BLaER1 treated with 17β-estradiol and CSF1 and Interleukin-3, amounts not matched to agents 10 nM and 100 nM (cell line): Measurements from ENCODE around the gene VAX1.
A peak's percentile ranks its signal among the peaks of the same experiment; 100 is the strongest.

Experiments
- H3K27ac ChIP-seq, 11 experiments: shearing (Covaris generic); formaldehyde crosslinking; 2 replicates each; pipeline ENCODE4 v1.8.1; 2022
- H3K27me3 ChIP-seq, 11 experiments: shearing (Covaris generic); formaldehyde crosslinking; 2 replicates each; pipeline ENCODE4 v1.8.1; 2022
- H3K36me3 ChIP-seq, 11 experiments: shearing (Covaris generic); formaldehyde crosslinking; 2 replicates each; pipeline ENCODE4 v1.8.1; 2022
- H3K4me1 ChIP-seq, 10 experiments: shearing (Covaris generic); formaldehyde crosslinking; 2 replicates each; pipeline ENCODE4 v1.8.1; 2022
- H3K4me2 ChIP-seq, 11 experiments: shearing (Covaris generic); formaldehyde crosslinking; 2 replicates each; pipeline ENCODE4 v1.8.1; 2022
- H3K4me3 ChIP-seq, 10 experiments: shearing (Covaris generic); formaldehyde crosslinking; 2 replicates each; pipeline ENCODE4 v1.8.1; 2022
- H3K9ac ChIP-seq, 11 experiments: shearing (Covaris generic); formaldehyde crosslinking; 2 replicates each; pipeline ENCODE4 v1.8.1; 2022
- H3K9me3 ChIP-seq, 11 experiments: shearing (Covaris generic); formaldehyde crosslinking; replicated peaks in 1 of 11; 2 replicates each; pipeline ENCODE4 v1.8.1; 2022
- H4K20me1 ChIP-seq, 11 experiments: shearing (Covaris generic); formaldehyde crosslinking; 2 replicates each; pipeline ENCODE4 v1.8.1; 2022
- Cebpa-rat ChIP-seq, 11 experiments: shearing (Covaris generic); IDR thresholded peaks; 2 replicates each; pipeline ENCODE4 v1.8.1; 2022

Gene VAX1

DNA sequence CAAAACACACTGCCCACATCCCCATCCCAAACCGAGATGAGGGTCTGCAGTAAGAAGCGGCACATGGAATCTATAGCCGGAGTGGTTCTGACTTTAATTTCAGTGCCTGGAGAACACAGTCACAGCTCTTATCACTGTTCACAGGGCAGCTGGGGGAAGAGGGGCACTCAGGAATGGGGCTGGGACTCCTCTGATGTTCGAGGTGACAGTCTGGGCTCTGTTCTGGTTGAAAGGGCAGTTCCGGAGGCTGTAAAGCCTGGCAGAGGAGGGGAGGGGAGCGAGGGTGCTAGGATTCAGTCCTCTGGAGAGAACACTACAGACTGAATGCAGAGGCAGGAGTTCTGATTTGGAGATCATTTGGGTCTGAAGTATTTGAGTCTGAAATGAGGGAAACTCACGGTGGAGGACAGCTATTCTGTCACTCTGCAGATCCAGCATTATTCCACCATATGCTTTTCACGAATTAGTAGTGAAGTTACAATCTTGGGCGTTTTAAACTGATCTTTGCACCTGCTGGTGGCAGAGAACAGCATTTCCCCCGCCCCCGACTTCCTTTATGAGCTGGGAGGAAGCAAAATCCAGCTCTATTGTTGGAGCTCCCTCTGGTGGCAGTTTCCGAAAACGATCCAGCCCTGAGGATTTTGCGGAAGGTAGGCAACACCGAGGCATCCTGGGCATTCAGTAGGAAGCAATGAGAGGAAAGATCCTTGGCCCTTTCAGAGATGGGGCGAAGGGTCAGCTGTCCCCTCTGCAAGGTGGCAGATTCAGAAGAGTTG is 36.6 kb upstream of the VAX1 start:
- peaks cover 11 to 25% (median 13%) of the 10 kb centered on the region in 11 experiments for H3K27me3 ChIP-seq
- peaks cover 7 to 23% (median 15%) of the 10 kb centered on the region in 10 experiments; a peak in 18 of 20 replicates for H3K4me1 ChIP-seq
- no peaks in the 10 kb centered on the region for H3K36me3 ChIP-seq
- H3K9me3 ChIP-seq: no peaks in the 10 kb centered on the region
- H3K4me3 ChIP-seq: peak overlapping the region; percentile 56 to 74 (median 67)
- H3K27ac ChIP-seq: peak overlapping the region in 5 of 11 experiments; percentile 1 to 21 (median 15); a peak in 2 of 22 replicates
- peak overlapping the region; percentile 87 to 100 (median 98) for H3K4me2 ChIP-seq
- H4K20me1 ChIP-seq: 0 out of 22 replicates have a peak, but pooled peaks cover 0 to 8% (median 0%) of the 10 kb centered on the region in 11 experiments
- TF ChIP-seq Cebpa-rat (IDR thresholded peaks at IDR 0.05): no peak
- H3K9ac ChIP-seq: peak overlapping the region; percentile 45 to 73 (median 61); a peak in 19 of 22 replicates

DNA sequence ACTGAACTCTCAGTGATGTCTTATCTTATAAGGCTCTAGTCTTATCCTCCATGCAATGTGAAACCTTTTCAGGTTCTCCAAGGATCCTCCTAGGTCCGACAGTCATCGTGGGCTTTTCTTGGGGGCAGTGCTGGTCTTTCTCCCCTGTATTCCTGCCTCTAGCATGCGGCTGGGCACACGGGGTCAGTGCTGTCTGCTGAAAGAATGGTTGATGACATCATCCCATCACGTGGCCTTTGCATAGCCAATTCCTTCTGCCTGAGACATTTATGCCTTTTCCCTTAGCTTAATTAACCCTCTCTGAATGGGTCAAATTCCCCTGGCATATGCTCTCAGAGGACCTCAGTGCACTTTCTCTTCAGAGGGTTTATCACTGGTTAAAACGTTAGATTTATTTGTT is 32.2 kb upstream of the VAX1 start:
- TF ChIP-seq Cebpa-rat (IDR thresholded peaks at IDR 0.05): no peak
- Histone ChIP-seq H3K36me3 (no peaks in the 10 kb centered on the region), H3K4me2 (no peak overlapping the region), H3K4me3 (no peak overlapping the region), H3K9me3 (peaks cover 0 to 7% (median 0%) of the 10 kb centered on the region in 11 experiments; a peak in 2 of 22 replicates), H3K9ac (no peak overlapping the region), H4K20me1 (peaks cover 0 to 36% (median 14%) of the 10 kb centered on the region in 11 experiments; a peak in 12 of 22 replicates), H3K4me1 (peaks cover 10 to 28% (median 22%) of the 10 kb centered on the region in 10 experiments; a peak in 19 of 20 replicates), H3K27me3 (peaks cover 54 to 69% (median 57%) of the 10 kb centered on the region in 11 experiments), H3K27ac (no peak overlapping the region)

DNA sequence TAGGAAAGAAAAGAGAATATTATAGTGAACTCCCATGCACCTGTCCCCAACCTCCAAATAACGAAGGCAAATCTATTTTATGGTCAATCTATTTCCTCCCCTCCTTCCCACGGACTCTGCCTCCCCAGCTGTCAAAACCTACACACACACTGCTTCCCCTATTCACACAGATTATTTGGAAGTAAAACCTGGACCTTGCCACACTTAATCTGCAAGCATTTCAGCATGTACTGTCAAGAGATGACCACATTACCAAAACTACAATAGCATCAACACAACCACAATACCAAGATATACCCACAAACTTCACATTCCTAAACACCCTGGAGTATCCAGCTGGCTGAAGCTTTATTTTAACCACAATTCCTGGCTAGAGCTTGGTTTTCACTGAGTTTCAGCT is 31.4 kb upstream of the VAX1 start:
- Histone ChIP-seq H3K4me1 (peaks cover 6 to 29% (median 22%) of the 10 kb centered on the region in 10 experiments; a peak in 19 of 20 replicates), H3K27ac (no peak overlapping the region), H3K36me3 (no peaks in the 10 kb centered on the region), H4K20me1 (peaks cover 0 to 41% (median 16%) of the 10 kb centered on the region in 11 experiments; a peak in 12 of 22 replicates), H3K9ac (no peak overlapping the region), H3K4me3 (no peak overlapping the region), H3K4me2 (no peak overlapping the region), H3K27me3 (peaks cover 62 to 77% (median 64%) of the 10 kb centered on the region in 11 experiments), H3K9me3 (peaks cover 0 to 7% (median 0%) of the 10 kb centered on the region in 11 experiments; a peak in 2 of 22 replicates)
- no peak for TF ChIP-seq Cebpa-rat (IDR thresholded peaks at IDR 0.05)

DNA sequence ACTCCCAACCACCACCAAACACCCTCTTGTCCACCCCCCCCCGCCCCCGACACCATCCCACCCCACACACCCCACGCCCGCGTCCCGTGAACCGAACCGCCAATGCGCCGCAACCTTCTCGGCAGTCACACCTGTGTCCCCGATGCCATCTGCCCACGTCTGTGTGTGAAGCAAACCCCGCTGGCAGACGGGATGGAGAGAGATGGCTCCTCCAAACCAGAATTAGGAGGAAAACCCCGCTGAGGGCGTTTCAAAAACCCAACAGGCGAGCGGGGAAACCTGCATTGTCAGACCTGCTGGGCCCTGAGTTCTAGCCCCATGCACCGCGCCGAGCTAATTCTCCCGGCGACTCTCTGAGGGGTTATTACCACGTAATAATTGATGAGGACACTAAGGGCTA is 30.7 kb upstream of the VAX1 start:
- H3K27ac ChIP-seq: no peak overlapping the region
- H3K27me3 ChIP-seq: peaks cover 69 to 84% (median 72%) of the 10 kb centered on the region in 11 experiments
- no peak overlapping the region for H3K4me3 ChIP-seq

DNA sequence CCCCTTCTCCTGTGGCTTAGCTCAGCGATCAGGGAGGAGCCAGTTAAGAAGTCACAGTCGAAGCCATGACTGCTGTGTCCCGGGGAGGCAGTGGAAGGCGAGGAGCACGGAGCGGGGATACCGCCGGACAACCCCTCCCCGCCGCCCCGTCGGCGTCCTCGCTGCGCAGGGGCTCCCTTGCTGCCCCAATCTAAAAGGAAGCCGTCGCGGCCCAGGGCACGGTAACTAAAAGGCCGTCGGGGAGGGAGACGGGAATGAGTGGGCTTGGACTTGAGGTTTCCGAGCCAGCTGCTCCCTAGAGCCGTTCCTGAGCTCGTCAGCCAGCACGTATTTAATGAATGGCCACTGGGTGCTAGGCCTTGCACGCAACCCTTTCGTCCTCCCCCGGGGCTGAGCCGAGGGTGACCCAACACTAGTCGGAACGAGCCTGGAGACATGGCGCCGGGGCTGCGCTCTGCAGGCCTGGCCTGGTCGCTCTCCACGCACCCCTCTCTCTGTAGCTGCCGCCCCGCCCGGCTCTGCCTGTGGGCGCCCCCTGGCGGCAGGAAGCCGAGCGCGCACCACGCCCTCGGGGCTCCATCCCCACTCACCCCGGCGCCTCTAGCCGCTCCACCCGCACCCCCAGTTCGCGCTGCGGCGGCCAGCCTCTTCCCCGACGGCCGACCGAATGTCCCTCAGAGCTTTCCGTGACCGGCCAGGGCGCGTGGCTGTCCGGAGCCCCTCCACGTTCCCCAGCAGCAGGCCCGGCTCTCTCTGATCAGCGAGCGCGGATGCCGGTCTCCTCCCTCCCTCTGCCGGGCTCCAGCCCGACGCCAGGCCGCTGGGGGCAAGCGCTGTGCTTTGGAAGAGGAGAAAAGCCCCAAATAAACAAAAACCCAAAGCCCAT is 30.0 kb upstream of the VAX1 start:
- no peaks in the 10 kb centered on the region for H3K36me3 ChIP-seq
- no peak overlapping the region for H3K4me2 ChIP-seq
- no peak overlapping the region for H3K9ac ChIP-seq
- peaks cover 4 to 15% (median 8%) of the 10 kb centered on the region in 11 experiments; a peak in 12 of 22 replicates for H3K9me3 ChIP-seq
- peaks cover 76 to 91% (median 79%) of the 10 kb centered on the region in 11 experiments for H3K27me3 ChIP-seq
- no peak for TF ChIP-seq Cebpa-rat (IDR thresholded peaks at IDR 0.05)
- peaks cover 0 to 22% (median 16%) of the 10 kb centered on the region in 10 experiments; a peak in 16 of 20 replicates for H3K4me1 ChIP-seq
- H3K27ac ChIP-seq: no peak overlapping the region
- H4K20me1 ChIP-seq: peaks cover 0 to 45% (median 16%) of the 10 kb centered on the region in 11 experiments; a peak in 12 of 22 replicates
- H3K4me3 ChIP-seq: no peak overlapping the region

More for the DNA sequence above, 30.7 kb upstream of the VAX1 start:
- peaks cover 0 to 8% (median under 1%) of the 10 kb centered on the region in 11 experiments; a peak in 9 of 22 replicates for H3K9me3 ChIP-seq
- peaks cover 0 to 22% (median 16%) of the 10 kb centered on the region in 10 experiments; a peak in 16 of 20 replicates for H3K4me1 ChIP-seq
- H3K4me2 ChIP-seq: no peak overlapping the region
- no peaks in the 10 kb centered on the region for H3K36me3 ChIP-seq
- peaks cover 0 to 38% (median 16%) of the 10 kb centered on the region in 11 experiments; a peak in 12 of 22 replicates for H4K20me1 ChIP-seq
- no peak for TF ChIP-seq Cebpa-rat (IDR thresholded peaks at IDR 0.05)
- H3K9ac ChIP-seq: no peak overlapping the region

DNA sequence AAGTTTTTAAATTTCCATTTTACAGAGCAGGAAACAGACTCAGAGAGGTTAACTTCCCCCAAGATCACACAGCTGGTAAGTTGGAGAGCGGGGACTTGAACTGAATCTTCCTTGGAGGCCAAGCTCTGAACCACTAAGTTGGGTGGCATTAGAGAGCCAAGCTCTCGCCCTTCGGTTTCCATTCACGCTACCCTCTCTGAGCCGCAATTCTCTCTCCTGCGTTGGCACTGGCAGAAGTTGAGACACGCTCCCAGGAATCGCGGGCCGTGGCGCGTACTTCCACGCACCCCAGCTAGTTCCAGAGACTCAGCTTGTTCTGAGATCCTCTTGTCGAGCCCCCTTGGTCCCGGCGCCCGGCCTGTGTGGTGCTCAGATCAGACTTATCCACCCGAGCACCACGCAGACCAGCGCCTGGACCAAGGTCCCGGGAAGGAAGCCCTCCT is 29.3 kb upstream of the VAX1 start:
- peaks cover 4 to 16% (median 9%) of the 10 kb centered on the region in 11 experiments; a peak in 12 of 22 replicates for H3K9me3 ChIP-seq
- no peak overlapping the region for H3K4me3 ChIP-seq
- H3K4me2 ChIP-seq: no peak overlapping the region
- H3K27ac ChIP-seq: no peak overlapping the region
- H3K9ac ChIP-seq: no peak overlapping the region
- no peaks in the 10 kb centered on the region for H3K36me3 ChIP-seq
- peaks cover 0 to 46% (median 16%) of the 10 kb centered on the region in 11 experiments; a peak in 12 of 22 replicates for H4K20me1 ChIP-seq
- no peak for TF ChIP-seq Cebpa-rat (IDR thresholded peaks at IDR 0.05)
- peaks cover 0 to 22% (median 16%) of the 10 kb centered on the region in 10 experiments; a peak in 16 of 20 replicates for H3K4me1 ChIP-seq
- peaks cover 83 to 98% (median 86%) of the 10 kb centered on the region in 11 experiments for H3K27me3 ChIP-seq

DNA sequence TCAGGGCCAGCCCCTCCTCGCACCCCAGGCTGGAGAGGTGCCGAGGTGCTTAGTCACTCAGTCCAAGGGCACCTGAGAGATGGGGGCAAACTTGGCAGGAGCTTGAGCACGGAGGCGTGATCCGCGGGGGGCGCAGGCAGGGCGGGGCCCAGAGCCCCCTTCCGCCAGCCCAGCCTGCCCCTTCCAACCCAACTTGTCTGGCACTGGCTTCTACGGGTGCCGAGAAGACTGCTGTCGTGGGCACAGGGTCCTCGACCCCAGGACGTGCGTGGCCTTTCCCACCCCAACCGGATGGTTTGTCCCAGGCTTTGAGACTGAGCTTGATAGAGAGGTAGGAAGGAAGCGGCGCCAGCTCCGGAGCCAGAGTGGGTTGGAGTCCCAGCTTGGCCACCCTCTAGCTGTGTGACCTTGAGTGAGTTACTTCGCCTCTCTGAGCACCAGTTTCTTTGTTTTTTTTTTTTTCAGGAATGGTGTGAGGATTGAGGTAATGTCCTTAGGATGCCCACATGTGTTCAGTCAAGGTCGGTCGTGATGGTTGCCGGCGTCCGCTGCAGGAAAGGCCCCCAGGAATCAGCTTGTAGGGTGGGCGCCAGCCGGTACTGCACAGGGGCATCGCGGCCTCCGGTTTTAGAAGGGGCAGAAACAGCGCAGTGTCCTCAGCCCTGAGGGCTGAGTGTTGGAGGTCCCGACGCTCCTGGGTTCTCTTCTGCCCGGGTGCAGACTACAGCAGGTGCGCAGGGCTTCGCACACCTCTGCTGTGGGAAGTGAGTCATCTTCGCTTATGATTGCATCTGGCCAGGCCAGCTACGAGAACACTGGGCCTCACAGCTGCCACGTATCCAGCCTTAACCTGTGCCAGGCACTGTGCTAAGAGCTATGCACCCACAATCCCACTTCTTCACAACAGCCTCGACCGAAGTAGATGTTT is 28.6 kb upstream of the VAX1 start:
- Histone ChIP-seq H3K27me3 (peaks cover 90 to 100% (median 92%) of the 10 kb centered on the region in 11 experiments), H3K4me2 (peak overlapping the region; percentile 51 to 89 (median 64); a peak in 21 of 22 replicates), H3K9me3 (peaks cover 4 to 16% (median 9%) of the 10 kb centered on the region in 11 experiments; a peak in 12 of 22 replicates), H3K36me3 (no peaks in the 10 kb centered on the region), H4K20me1 (peaks cover 0 to 46% (median 16%) of the 10 kb centered on the region in 11 experiments; a peak in 12 of 22 replicates), H3K9ac (no peak overlapping the region), H3K4me3 (peak overlapping the region in 5 of 10 experiments; percentile 13 to 44 (median 29); a peak in 5 of 20 replicates), H3K4me1 (peaks cover 0 to 22% (median 16%) of the 10 kb centered on the region in 10 experiments; a peak in 16 of 20 replicates), H3K27ac (no peak overlapping the region)
- TF ChIP-seq Cebpa-rat (IDR thresholded peaks at IDR 0.05): no peak
